ENCODE data around the gene MLXIP. TPM values are rescaled to one million over a fixed set of nuclear protein-coding genes. Genes with fewer than 3 reads are reported as not detected.
A peak's percentile ranks its signal among the peaks of the same experiment; 100 is the strongest.

Gene MLXIP
- total and polyA plus RNA-seq, 2 of the 13 experiments (the other 11 are each of a cell fraction or from before 2014, with no cell fraction given) = 5.3 to 6.7 TPM

DNA sequence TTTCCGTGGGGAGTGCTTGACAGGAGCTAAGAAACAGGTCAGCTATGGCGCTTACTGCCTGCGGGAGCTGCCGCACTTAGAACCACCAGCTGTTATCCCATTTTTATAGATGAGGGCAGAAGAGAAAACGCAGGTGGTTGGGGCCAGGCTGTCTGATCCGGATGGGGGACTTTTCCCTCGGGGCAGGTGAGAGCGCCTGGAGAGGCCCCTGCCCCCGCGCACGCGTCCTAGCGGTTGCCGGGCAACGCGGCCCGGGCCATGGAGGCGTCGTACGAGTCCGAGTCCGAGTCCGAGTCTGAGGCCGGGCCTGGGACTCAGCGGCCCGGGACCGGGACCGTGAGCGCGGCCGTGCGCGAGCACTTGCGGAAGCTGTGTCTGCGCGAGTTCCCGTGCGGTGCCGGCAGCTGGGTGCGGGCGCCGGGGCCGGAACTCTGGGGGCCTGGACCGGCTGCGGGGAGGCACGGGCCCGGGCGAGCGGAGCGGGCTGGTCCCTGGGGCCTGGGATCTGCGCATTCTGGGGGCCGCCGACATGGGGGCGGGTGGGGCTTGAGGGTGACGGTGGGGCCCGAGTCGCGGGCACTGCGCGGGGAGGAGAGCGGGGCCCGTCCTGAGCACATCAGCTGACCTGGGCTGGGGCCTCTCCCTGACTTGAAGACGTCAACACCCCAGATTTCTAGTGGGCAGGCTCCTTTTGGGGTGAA is 104.5 kb downstream of the MLXIP start, which contains the start of gene LRRC43:
LRRC43 (plus strand) TSS at position 237 of the 701 bp plus-strand sequence; CDS start at position 259, 22 bp downstream.
- Histone ChIP-seq H3K4me3 (replicated peaks in 1 of 3; ENCODE audit: insufficient read depth in 1 of 3, low read depth in 2 of 3, low read length in 3 of 3) (peak within 1 kb of the TSS; percentile 40 to 55 (median 46); a peak in 5 of 6 replicates), H3K4me2 (ENCODE audit: low read depth, low read length) (peak within 1 kb of the TSS; percentile 47), H3K9me3 (ENCODE audit: low read length) (no peaks in the 10 kb centered on the region), H3K79me2 (ENCODE audit: insufficient read depth, low read length) (no peaks in the 10 kb centered on the region), H3K27ac (ENCODE audit: extremely low read length, insufficient read depth, low read length) (no peak within 1 kb of the TSS), H3K27me3 (ENCODE audit: control insufficient read depth in 1 of 2, insufficient read depth in 2 of 2, low read length in 2 of 2) (peaks cover 0 to 22% of the 10 kb centered on the region in 2 experiments; a peak in 2 of 5 replicates), H3K9ac (ENCODE audit: insufficient read depth, low read depth, low read length) (no peak within 1 kb of the TSS), H2AFZ (ENCODE audit: low read length) (no peak within 1 kb of the TSS), H4K20me1 (ENCODE audit: insufficient read depth, low read length) (no peaks in the 10 kb centered on the region), H3K36me3 (replicated peaks in 1 of 2; ENCODE audit: control insufficient read depth in 1 of 2, insufficient read depth in 2 of 2, low read length in 2 of 2) (no peaks in the 10 kb centered on the region), H3K4me1 (ENCODE audit: insufficient read depth, low read length) (peaks cover 20% of the 10 kb centered on the region)
- no TSS peak for BruUV-seq (replicated peaks)
- POLR2A ChIA-PET = no interaction called here
- WGBS (ENCODE audit: low lambda C conversion rate) = 65% methylated on average over 37 of the region's 63 CpGs
- DNase-seq (ENCODE audit: low spot score) (no peak), ATAC-seq (peak; percentile 71), FAIRE-seq (no peak)
- in situ Hi-C loops (cut with HindIII; ENCODE audit: extremely low pct_ligation_motif_present, low pct_unique_long_range_greater_than_20kb) = loop anchor here (10.0 kb wide), 1 partner anchor 128 kb away; no protein-coding TSS in a partner anchor
- CTCF ChIA-PET (ENCODE audit: low intra/inter-chr PET ratio, low total read pairs) = no interaction called here
- intact Hi-C loops (cut with micrococcal nuclease; ENCODE audit: unreplicated experiment) = no loop called here
- TF ChIP-seq, protein P1, sequence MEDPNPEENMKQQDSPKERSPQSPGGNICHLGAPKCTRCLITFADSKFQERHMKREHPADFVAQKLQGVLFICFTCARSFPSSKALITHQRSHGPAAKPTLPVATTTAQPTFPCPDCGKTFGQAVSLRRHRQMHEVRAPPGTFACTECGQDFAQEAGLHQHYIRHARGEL (CRISPR knock-in tag; IDR thresholded peaks at IDR 0.05) = no peak
- TF ChIP-seq ZNF136 (CRISPR knock-in tag; IDR thresholded peaks at IDR 0.05; ENCODE audit: low read depth) (no peak), MEIS2 (CRISPR knock-in tag; IDR thresholded peaks at IDR 0.05) (no peak), CCDC6 (CRISPR knock-in tag; IDR thresholded peaks at IDR 0.05) (0 out of 2 replicates have a peak, but pooled peaks have one; percentile 24), ZNF713 (CRISPR knock-in tag; IDR thresholded peaks at IDR 0.05) (no peak), SAP130 (CRISPR knock-in tag; IDR thresholded peaks at IDR 0.05; ENCODE audit: low read depth) (peak; percentile 40; the same call in 1 of the 2 replicates), RFX3 (CRISPR knock-in tag; IDR thresholded peaks at IDR 0.05) (peak; percentile 54), DNMT1 (CRISPR knock-in tag; IDR thresholded peaks at IDR 0.05) (no peak), GABPB1 (CRISPR knock-in tag; IDR thresholded peaks at IDR 0.05) (peak; percentile 44; the same call in 1 of the 2 replicates), ZNF850 (CRISPR knock-in tag; conservative IDR thresholded peaks at IDR 0.05) (no peak), KDM5B (CRISPR knock-in tag; IDR thresholded peaks at IDR 0.05; ENCODE audit: borderline replicate concordance) (no peak), ZNF607 (CRISPR knock-in tag; IDR thresholded peaks at IDR 0.05; ENCODE audit: borderline replicate concordance) (no peak), MEIS1 (CRISPR knock-in tag; IDR thresholded peaks at IDR 0.05; ENCODE audit: borderline replicate concordance) (no peak), MZF1 (CRISPR knock-in tag; IDR thresholded peaks at IDR 0.05; ENCODE audit: borderline replicate concordance) (no peak), SALL1 (CRISPR knock-in tag; IDR thresholded peaks at IDR 0.05) (0 out of 2 replicates have a peak, but pooled peaks have one; percentile 12), HNRNPLL (IDR thresholded peaks at IDR 0.05; ENCODE audit: low read depth, low read length, poor library complexity, severe bottlenecking) (peak; percentile 35)
- TF ChIP-seq, protein P2, sequence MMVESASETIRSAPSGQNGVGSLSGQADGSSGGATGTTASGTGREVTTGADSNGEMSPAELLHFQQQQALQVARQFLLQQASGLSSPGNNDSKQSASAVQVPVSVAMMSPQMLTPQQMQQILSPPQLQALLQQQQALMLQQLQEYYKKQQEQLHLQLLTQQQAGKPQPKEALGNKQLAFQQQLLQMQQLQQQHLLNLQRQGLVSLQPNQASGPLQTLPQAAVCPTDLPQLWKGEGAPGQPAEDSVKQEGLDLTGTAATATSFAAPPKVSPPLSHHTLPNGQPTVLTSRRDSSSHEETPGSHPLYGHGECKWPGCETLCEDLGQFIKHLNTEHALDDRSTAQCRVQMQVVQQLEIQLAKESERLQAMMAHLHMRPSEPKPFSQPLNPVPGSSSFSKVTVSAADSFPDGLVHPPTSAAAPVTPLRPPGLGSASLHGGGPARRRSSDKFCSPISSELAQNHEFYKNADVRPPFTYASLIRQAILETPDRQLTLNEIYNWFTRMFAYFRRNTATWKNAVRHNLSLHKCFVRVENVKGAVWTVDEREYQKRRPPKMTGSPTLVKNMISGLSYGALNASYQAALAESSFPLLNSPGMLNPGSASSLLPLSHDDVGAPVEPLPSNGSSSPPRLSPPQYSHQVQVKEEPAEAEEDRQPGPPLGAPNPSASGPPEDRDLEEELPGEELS (CRISPR knock-in tag; IDR thresholded peaks at IDR 0.05) = no peak
- TF ChIP-seq, protein P3, sequence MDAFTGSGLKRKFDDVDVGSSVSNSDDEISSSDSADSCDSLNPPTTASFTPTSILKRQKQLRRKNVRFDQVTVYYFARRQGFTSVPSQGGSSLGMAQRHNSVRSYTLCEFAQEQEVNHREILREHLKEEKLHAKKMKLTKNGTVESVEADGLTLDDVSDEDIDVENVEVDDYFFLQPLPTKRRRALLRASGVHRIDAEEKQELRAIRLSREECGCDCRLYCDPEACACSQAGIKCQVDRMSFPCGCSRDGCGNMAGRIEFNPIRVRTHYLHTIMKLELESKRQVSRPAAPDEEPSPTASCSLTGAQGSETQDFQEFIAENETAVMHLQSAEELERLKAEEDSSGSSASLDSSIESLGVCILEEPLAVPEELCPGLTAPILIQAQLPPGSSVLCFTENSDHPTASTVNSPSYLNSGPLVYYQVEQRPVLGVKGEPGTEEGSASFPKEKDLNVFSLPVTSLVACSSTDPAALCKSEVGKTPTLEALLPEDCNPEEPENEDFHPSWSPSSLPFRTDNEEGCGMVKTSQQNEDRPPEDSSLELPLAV (CRISPR knock-in tag; conservative IDR thresholded peaks at IDR 0.05; ENCODE audit: low read depth) = no peak
